CD4-positive, alpha-beta T cell (primary cell): ENCODE measurements around the gene GLIPR2. TPM values are rescaled to one million over a fixed set of nuclear protein-coding genes. Genes with fewer than 3 reads are reported as not detected.

Source experiments
- ATAC-seq: fragments of 200-7000 bp; cut with Tn5 transposase; one replicate; pipeline ENCODE4 v1.10.0; 2022; ENCODE audit warnings: mild to moderate bottlenecking; ENCODE audit not compliant: poor library complexity
- CTCF ChIA-PET: fragments of 350-600 bp; sonication (Branson Sonifier 250); formaldehyde crosslinking; loops from one replicate; lab custom pipeline; 2021; ENCODE audit warnings: antibody characterized with exemption, inconsistent platforms; lab: Charles Lee
- POLR2A ChIA-PET: fragments of 350-600 bp; sonication (Branson Sonifier 250); formaldehyde crosslinking; loops from one replicate; lab custom pipeline; 2021; ENCODE audit warnings: antibody characterized with exemption, inconsistent platforms; lab: Charles Lee
- DNase-seq, 14 experiments: peaks; one replicate each; pipeline ENCODE4 v3.0.0-alpha.2; 2013 to 2020; ENCODE audit warnings: mixed read lengths in 2 of 14
- H3K27ac ChIP-seq, 2 donors: one replicate each; pipeline versions ENCODE4 v1.5.1 to v1.7.0; 2013; ENCODE audit warnings: low read length in 2 of 2, low read depth in 1 of 2, mild to moderate bottlenecking in 1 of 2
- H3K27me3 ChIP-seq, 2 experiments: 1 replicate in 1 of 2; 2 replicates in 1 of 2; pipeline versions ENCODE4 v1.6.1 to v1.7.0; 2013; ENCODE audit warnings: low read length in 2 of 2, control low read depth in 1 of 2, mild to moderate bottlenecking in 1 of 2, moderate library complexity in 1 of 2; ENCODE audit not compliant: insufficient read depth in 2 of 2, control insufficient read depth in 1 of 2
- H3K36me3 ChIP-seq: one replicate; pipeline ENCODE4 v1.6.1; 2013; ENCODE audit warnings: low read length, control low read depth; ENCODE audit not compliant: insufficient read depth
- H3K4me1 ChIP-seq: one replicate; pipeline ENCODE4 v1.6.1; 2013; ENCODE audit warnings: low read length, control low read depth; ENCODE audit not compliant: insufficient read depth
- H3K4me3 ChIP-seq: one replicate; pipeline ENCODE4 v1.5.1; 2013; ENCODE audit warnings: mild to moderate bottlenecking, low read length, moderate library complexity
- H3K9me3 ChIP-seq, 2 experiments: 1 replicate in 1 of 2; 2 replicates in 1 of 2; pipeline versions ENCODE4 v1.6.1 to v1.7.0; 2013; ENCODE audit warnings: low read length in 2 of 2, mild to moderate bottlenecking in 2 of 2, control low read depth in 1 of 2, moderate library complexity in 1 of 2; ENCODE audit not compliant: control insufficient read depth in 1 of 2, insufficient read depth in 1 of 2
- H3K27ac Mint-ChIP-seq: one replicate; pipeline ENCODE4 v1.8.0; 2020; ENCODE audit warnings: mixed read lengths
- H3K27me3 Mint-ChIP-seq: one replicate; pipeline ENCODE4 v1.8.0; 2021; ENCODE audit warnings: mixed read lengths
- H3K36me3 Mint-ChIP-seq: one replicate; pipeline ENCODE4 v1.8.0; 2021; ENCODE audit warnings: low read depth, mixed read lengths
- H3K4me1 Mint-ChIP-seq: one replicate; pipeline ENCODE4 v1.8.0; 2021; ENCODE audit warnings: low read depth, mixed read lengths
- H3K4me3 Mint-ChIP-seq: one replicate; pipeline ENCODE4 v1.8.0; 2020; ENCODE audit warnings: mild to moderate bottlenecking, mixed read lengths
- H3K9me3 Mint-ChIP-seq: one replicate; pipeline ENCODE4 v1.8.0; 2020; ENCODE audit warnings: mixed read lengths
- intact Hi-C, 2 experiments: fragments of 100-400 bp; cut with DNase I in 1 of 2; cut with micrococcal nuclease in 1 of 2; formaldehyde crosslinking; loops; one replicate each; pipeline versions ENCODE4 v1.15.1 to v1.9.0; 2023 to 2025; cut with DNase I, micrococcal nuclease
- total RNA-seq, 174 experiments: library from RNA in 2 of 174; stranded (reverse) in 2 of 174; gene quantifications; one replicate each; pipeline ENCODE4 v1.2.3 and lab custom pipeline; 2021 to 2026
- TF ChIP-seq, protein P1 (sequence below): fragments of 200-600 bp; IDR thresholded peaks from one replicate; pipeline ENCODE4 v1.8.0; 2022; ENCODE audit warnings: antibody characterized with exemption, mild to moderate bottlenecking

The GLIPR2 gene
- total RNA-seq, 2 experiments from 2014 or later: 13.6 to 13.7 TPM

DNA sequence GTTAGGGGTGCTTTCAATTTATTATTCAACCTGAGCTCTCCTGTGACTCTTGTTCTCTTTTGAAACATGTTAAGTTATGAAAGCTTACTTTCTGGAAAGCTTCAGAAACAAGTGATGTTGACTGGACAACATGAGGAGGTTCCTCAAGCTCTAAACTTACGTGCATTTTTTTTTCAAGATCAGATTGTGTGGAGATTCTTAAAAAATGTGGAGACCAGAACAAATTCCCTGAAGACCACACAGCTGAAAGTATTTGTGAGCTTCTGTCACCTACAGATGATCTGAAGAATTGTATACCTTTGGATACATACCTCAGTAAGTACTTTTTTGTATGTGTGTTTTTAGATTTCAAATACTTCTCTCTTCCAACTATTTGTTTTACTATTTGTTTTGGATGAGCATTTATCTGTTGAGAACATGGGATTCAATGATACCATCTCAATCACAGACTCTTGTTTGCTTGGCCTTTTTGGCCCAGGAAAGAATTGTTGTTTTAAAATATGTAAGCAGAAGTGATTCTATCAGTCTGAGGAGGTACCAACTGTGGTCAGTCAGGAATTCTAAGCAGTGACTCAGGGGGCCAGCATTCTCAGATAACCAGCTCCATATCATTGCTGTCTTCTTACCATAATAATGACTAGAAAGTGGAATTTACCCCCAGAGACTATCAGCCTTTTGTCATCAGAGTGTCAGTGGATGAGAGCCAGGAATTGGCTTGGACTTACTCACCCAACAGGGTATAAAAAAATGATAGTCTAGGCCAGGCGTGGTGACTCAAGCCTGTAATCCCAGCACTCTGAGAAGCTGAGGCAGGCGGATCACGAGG is 34.4 kb upstream of the GLIPR2 start:
- ChIA-PET CTCF (interaction anchor here (0.6 to 10.0 kb wide), 11 partner anchors 10 to 104 kb away, joined by 3 to 122 read pairs (median 8); partner anchors contain the start of genes CCIN and CLTA), POLR2A (interaction anchor here (1.1 to 2.3 kb wide), 6 partner anchors 42 to 88 kb away, joined by 4 to 11 read pairs (median 7); partner anchors contain the start of gene CLTA)
- Mint-ChIP-seq H3K27ac (no peak overlapping the region), H3K36me3 (peaks cover 16% of the 10 kb centered on the region), H3K4me1 (peaks cover 10% of the 10 kb centered on the region), H3K4me3 (no peak overlapping the region), H3K27me3 (no peaks in the 10 kb centered on the region), H3K9me3 (no peaks in the 10 kb centered on the region)
- TF ChIP-seq, protein P1, sequence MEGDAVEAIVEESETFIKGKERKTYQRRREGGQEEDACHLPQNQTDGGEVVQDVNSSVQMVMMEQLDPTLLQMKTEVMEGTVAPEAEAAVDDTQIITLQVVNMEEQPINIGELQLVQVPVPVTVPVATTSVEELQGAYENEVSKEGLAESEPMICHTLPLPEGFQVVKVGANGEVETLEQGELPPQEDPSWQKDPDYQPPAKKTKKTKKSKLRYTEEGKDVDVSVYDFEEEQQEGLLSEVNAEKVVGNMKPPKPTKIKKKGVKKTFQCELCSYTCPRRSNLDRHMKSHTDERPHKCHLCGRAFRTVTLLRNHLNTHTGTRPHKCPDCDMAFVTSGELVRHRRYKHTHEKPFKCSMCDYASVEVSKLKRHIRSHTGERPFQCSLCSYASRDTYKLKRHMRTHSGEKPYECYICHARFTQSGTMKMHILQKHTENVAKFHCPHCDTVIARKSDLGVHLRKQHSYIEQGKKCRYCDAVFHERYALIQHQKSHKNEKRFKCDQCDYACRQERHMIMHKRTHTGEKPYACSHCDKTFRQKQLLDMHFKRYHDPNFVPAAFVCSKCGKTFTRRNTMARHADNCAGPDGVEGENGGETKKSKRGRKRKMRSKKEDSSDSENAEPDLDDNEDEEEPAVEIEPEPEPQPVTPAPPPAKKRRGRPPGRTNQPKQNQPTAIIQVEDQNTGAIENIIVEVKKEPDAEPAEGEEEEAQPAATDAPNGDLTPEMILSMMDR: no peak
- ATAC-seq (no peak), DNase-seq (no peak)
- Histone ChIP-seq H3K36me3 (peaks cover 3% of the 10 kb centered on the region), H3K4me1 (peaks cover 8% of the 10 kb centered on the region), H3K27ac (no peak overlapping the region), H3K9me3 (no peaks in the 10 kb centered on the region), H3K4me3 (no peak overlapping the region), H3K27me3 (no peaks in the 10 kb centered on the region)
- intact Hi-C loops: loop anchor here in 1 of 2 experiments (2.0 kb wide), 1 partner anchor 35 kb away; the partner anchor contains the start of gene GLIPR2

DNA sequence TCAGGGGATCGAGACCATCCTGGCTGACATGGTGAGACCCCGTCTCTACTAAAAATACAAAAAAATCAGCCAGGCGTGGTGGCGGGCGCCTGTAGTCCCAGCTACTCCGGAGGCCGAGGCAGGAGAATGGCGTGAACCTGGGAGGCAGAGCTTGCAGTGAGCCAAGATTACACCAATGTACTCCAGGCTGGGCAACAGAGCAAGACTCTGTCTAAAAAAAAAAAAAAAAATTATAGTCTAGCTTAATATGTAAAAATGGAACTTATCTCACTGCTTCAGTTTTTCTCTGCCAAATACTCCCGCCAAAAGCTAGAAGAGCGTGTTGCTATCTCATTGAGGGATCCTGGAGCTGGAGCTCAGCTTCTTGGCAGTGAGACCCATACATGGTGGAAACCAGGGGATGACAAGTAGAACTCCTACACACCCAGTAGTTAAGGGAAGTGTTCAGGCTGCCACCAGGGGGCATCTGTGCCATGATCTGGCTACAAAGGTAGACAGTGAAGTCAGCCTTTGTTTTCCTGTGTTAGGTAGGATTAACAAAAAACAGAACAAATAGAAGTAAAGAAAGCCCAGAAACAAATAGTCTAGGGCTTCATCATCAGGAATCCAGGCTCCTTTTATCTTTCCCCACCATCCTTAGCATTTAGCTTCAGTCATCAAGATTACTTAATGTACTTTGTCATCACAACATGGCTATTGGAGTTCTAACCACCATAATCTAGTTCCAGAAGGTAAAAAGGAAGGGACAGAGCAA is 33.6 kb upstream of the GLIPR2 start:
- Histone ChIP-seq H3K27ac (no peak overlapping the region), H3K27me3 (no peaks in the 10 kb centered on the region), H3K9me3 (no peaks in the 10 kb centered on the region), H3K4me1 (peaks cover 8% of the 10 kb centered on the region), H3K36me3 (peaks cover 6% of the 10 kb centered on the region), H3K4me3 (no peak overlapping the region)
- Mint-ChIP-seq H3K27ac (no peak overlapping the region), H3K4me3 (no peak overlapping the region), H3K4me1 (peaks cover 10% of the 10 kb centered on the region), H3K36me3 (peaks cover 18% of the 10 kb centered on the region), H3K27me3 (no peaks in the 10 kb centered on the region), H3K9me3 (no peaks in the 10 kb centered on the region)
- intact Hi-C loops: loop anchor here (1.0 to 2.0 kb wide), 2 partner anchors 34 to 63 kb away; partner anchors contain the start of gene GLIPR2 (in 1 of the 2)
- DNase-seq (peak; percentile 79 to 95 (median 86)), ATAC-seq (peak; percentile 100)
- TF ChIP-seq, protein P1: peak; percentile 80
- POLR2A ChIA-PET: interaction anchor here (1.0 to 2.3 kb wide), 6 partner anchors 33 to 87 kb away, joined by 3 to 11 read pairs (median 7); partner anchors contain the start of genes CLTA and GLIPR2
- CTCF ChIA-PET: interaction anchor here (0.6 to 10.0 kb wide), 13 partner anchors 11 to 103 kb away, joined by 3 to 122 read pairs (median 8); partner anchors contain the start of genes CCIN, CLTA and GLIPR2

DNA sequence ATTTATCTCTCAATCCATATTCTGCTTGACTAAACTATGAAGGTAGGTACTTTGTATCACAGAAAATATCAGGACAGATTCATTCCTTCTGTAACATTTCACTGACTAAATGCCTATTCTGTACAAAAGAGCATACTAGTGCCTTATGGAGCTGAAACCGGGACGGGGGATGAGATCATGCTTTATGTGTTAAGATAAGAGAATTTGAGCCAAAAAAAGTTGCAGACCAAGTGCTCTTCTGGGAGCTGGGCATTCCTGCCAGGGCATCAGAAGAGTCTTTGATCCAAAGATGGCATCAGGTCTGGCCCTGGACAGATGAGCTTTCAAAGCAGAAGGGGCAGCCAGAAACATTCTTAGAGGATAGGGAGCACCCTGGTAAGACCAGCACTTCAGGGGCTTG is 27.5 kb upstream of the GLIPR2 start:
- Histone ChIP-seq H3K27ac (no peak overlapping the region), H3K4me1 (no peaks in the 10 kb centered on the region), H3K4me3 (no peak overlapping the region), H3K36me3 (peaks cover 9% of the 10 kb centered on the region), H3K27me3 (no peaks in the 10 kb centered on the region), H3K9me3 (no peaks in the 10 kb centered on the region)
- no peak for ATAC-seq
- H3K4me3 Mint-ChIP-seq: no peak overlapping the region
- DNase-seq: no peak
- TF ChIP-seq, protein P1: no peak
- CTCF ChIA-PET: interaction anchor here (1.8 kb wide), 1 partner anchor 57 kb away, joined by 9 read pairs; no protein-coding TSS in a partner anchor
- H3K27ac Mint-ChIP-seq: no peak overlapping the region
- H3K9me3 Mint-ChIP-seq: no peaks in the 10 kb centered on the region
- H3K27me3 Mint-ChIP-seq: no peaks in the 10 kb centered on the region
- peaks cover 41% of the 10 kb centered on the region for H3K36me3 Mint-ChIP-seq
- intact Hi-C loops: no loop called here
- POLR2A ChIA-PET: interaction anchor here (1.4 kb wide), 1 partner anchor 28 kb away, joined by 4 read pairs; the partner anchor contains the start of gene GLIPR2
- no peaks in the 10 kb centered on the region for H3K4me1 Mint-ChIP-seq
